Loucy (cell line): ENCODE results near the gene TRABD2B.

Experiments
- H2AFZ ChIP-seq: fragments of 200-600 bp; sonication (generic); 2 replicates; pipeline ENCODE4 v1.6.0; 2016; ENCODE audit warnings: antibody characterized with exemption, mild to moderate bottlenecking, low read length, moderate library complexity
- H3F3A ChIP-seq: fragments of 200-600 bp; 2 replicates; pipeline ENCODE4 v1.6.0; 2016; ENCODE audit warnings: antibody characterized with exemption, low read depth, mild to moderate bottlenecking
- H3K27me3 ChIP-seq: fragments of 200-600 bp; sonication (generic); 2 replicates; pipeline ENCODE4 v1.6.1; 2014; ENCODE audit warnings: low read length, mild to moderate bottlenecking; ENCODE audit not compliant: insufficient read depth, poor library complexity, severe bottlenecking
- H3K36me3 ChIP-seq: fragments of 200-600 bp; sonication (generic); 2 replicates; pipeline ENCODE4 v1.6.1; 2016; ENCODE audit warnings: low read length; ENCODE audit not compliant: insufficient read depth
- H3K4me1 ChIP-seq: fragments of 200-600 bp; sonication (generic); 2 replicates; pipeline ENCODE4 v1.5.1; 2014; ENCODE audit warnings: low read length, mild to moderate bottlenecking; ENCODE audit not compliant: insufficient read depth, poor library complexity, severe bottlenecking
- H3K4me2 ChIP-seq: fragments of 200-600 bp; sonication (generic); 2 replicates; pipeline ENCODE4 v1.6.0; 2014; ENCODE audit warnings: antibody characterized with exemption, low read length, low read depth, mild to moderate bottlenecking; ENCODE audit not compliant: poor library complexity, severe bottlenecking
- H3K4me3 ChIP-seq: fragments of 200-600 bp; sonication (generic); 2 replicates; pipeline ENCODE4 v1.5.1; 2014; ENCODE audit warnings: low read length, mild to moderate bottlenecking, mixed read lengths; ENCODE audit not compliant: poor library complexity, severe bottlenecking
- H3K79me2 ChIP-seq: fragments of 200-600 bp; sonication (generic); 2 replicates; pipeline ENCODE4 v1.6.1; 2014; ENCODE audit warnings: low read length; ENCODE audit not compliant: insufficient read depth
- H3K9ac ChIP-seq: fragments of 200-600 bp; sonication (generic); 2 replicates; pipeline ENCODE4 v1.6.0; 2014; ENCODE audit warnings: mild to moderate bottlenecking, low read depth, low read length, moderate library complexity; ENCODE audit not compliant: poor library complexity, severe bottlenecking
- H3K9me2 ChIP-seq: fragments of 200-600 bp; sonication (generic); replicated peaks from 2 replicates; pipeline ENCODE4 v1.6.1; 2016; ENCODE audit warnings: low read depth, low read length, mixed read lengths
- H3K9me3 ChIP-seq: fragments of 200-600 bp; sonication (generic); 2 replicates; pipeline ENCODE4 v1.6.1; 2014; ENCODE audit warnings: mild to moderate bottlenecking, antibody characterized with exemption, low read length, low read depth; ENCODE audit not compliant: insufficient read depth
- H4K20me1 ChIP-seq: fragments of 200-600 bp; sonication (generic); 2 replicates; pipeline ENCODE4 v1.6.0; 2014; ENCODE audit warnings: antibody characterized with exemption, low read length, mild to moderate bottlenecking; ENCODE audit not compliant: insufficient read depth, poor library complexity, severe bottlenecking
- CTCF ChIP-seq: fragments of 200-600 bp; sonication (generic); conservative IDR thresholded peaks from 2 replicates; pipeline ENCODE4 v1.5.1; 2014; ENCODE audit warnings: mild to moderate bottlenecking, antibody characterized with exemption, low read length
- EZH2phosphoT487 ChIP-seq: fragments of 200-600 bp; IDR thresholded peaks from 2 replicates; pipeline ENCODE4 v1.6.1; 2018; ENCODE audit warnings: antibody characterized with exemption, mild to moderate bottlenecking, moderate library complexity, borderline replicate concordance

TRABD2B gene

GRCh38 chr1:48022306-48022705, 25.1 kb upstream of the TRABD2B start:
- no peaks in the 10 kb centered on the region for H3F3A ChIP-seq
- H4K20me1 ChIP-seq = no peaks in the 10 kb centered on the region
- H3K4me3 ChIP-seq = no peak overlapping the region
- no peak overlapping the region for H3K4me2 ChIP-seq
- no peaks in the 10 kb centered on the region for H3K9me3 ChIP-seq
- H2AFZ ChIP-seq = no peak overlapping the region
- H3K9ac ChIP-seq = no peak overlapping the region
- TF ChIP-seq CTCF = no peak
- TF ChIP-seq EZH2phosphoT487 = no peak
- no peaks in the 10 kb centered on the region for H3K9me2 ChIP-seq
- H3K4me1 ChIP-seq = no peaks in the 10 kb centered on the region
- H3K27me3 ChIP-seq = no peaks in the 10 kb centered on the region
- H3K79me2 ChIP-seq = no peaks in the 10 kb centered on the region
- no peaks in the 10 kb centered on the region for H3K36me3 ChIP-seq

GRCh38 chr1:48021792-48022191, 24.6 kb upstream of the TRABD2B start:
- H3K9me3 ChIP-seq = no peaks in the 10 kb centered on the region
- H3K27me3 ChIP-seq = no peaks in the 10 kb centered on the region
- H3K4me1 ChIP-seq = no peaks in the 10 kb centered on the region
- no peaks in the 10 kb centered on the region for H4K20me1 ChIP-seq
- no peaks in the 10 kb centered on the region for H3K79me2 ChIP-seq
- no peak overlapping the region for H3K9ac ChIP-seq
- no peaks in the 10 kb centered on the region for H3K36me3 ChIP-seq
- H3F3A ChIP-seq = no peaks in the 10 kb centered on the region
- no peak for TF ChIP-seq CTCF
- no peak for TF ChIP-seq EZH2phosphoT487
- H3K9me2 ChIP-seq = no peaks in the 10 kb centered on the region
- no peak overlapping the region for H3K4me3 ChIP-seq
- no peak overlapping the region for H2AFZ ChIP-seq
- no peak overlapping the region for H3K4me2 ChIP-seq

GRCh38 chr1:48019714-48020315, 22.6 kb upstream of the TRABD2B start:
- Histone ChIP-seq H4K20me1 (no peaks in the 10 kb centered on the region), H3F3A (no peaks in the 10 kb centered on the region), H3K4me3 (no peak overlapping the region), H3K9me3 (no peaks in the 10 kb centered on the region), H3K79me2 (no peaks in the 10 kb centered on the region), H3K4me1 (no peaks in the 10 kb centered on the region), H2AFZ (no peak overlapping the region), H3K27me3 (no peaks in the 10 kb centered on the region), H3K9ac (no peak overlapping the region), H3K36me3 (no peaks in the 10 kb centered on the region), H3K9me2 (no peaks in the 10 kb centered on the region), H3K4me2 (no peak overlapping the region)
- TF ChIP-seq EZH2phosphoT487 (no peak), CTCF (no peak)
